GM12878 (cell line): ENCODE results near the gene EPHA2. TPM values are rescaled to one million over a fixed set of nuclear protein-coding genes. Genes with fewer than 3 reads are reported as not detected.

Source experiments
- ATAC-seq: fragments of 200-7000 bp; cut with Tn5 transposase; 3 replicates; pipeline ENCODE4 v1.9.1; 2020; ENCODE audit warnings: mild to moderate bottlenecking, moderate library complexity
- BruUV-seq: library from RNA; stranded (reverse); fragments of 400-500 nt; replicated peaks from 2 replicates; lab custom pipeline; 2021; lab: Mats Ljungman, UMichigan
- CTCF ChIA-PET: fragments of 300-600 bp; sonication (Branson Sonifier 250); formaldehyde crosslinking; extraction: SDS; loops from one replicate; lab custom pipeline; 2021; ENCODE audit warnings: inconsistent platforms; lab: Yijun Ruan, JAX
- POLR2A ChIA-PET: fragments of 350-600 bp; formaldehyde crosslinking; extraction: SDS; loops from one replicate; lab custom pipeline; 2021; ENCODE audit warnings: inconsistent platforms; lab: Charles Lee
- RAD21 ChIA-PET: fragments of 300-600 bp; sonication (Branson Sonifier 250); formaldehyde crosslinking; loops from one replicate; lab custom pipeline; 2023; ENCODE audit warnings: antibody characterized with exemption; ENCODE audit not compliant: unreplicated experiment; lab: Charles Lee
- SMC1A ChIA-PET: fragments of 300-600 bp; sonication (Branson Sonifier 250); formaldehyde crosslinking; loops from one replicate; lab custom pipeline; 2023; ENCODE audit not compliant: unreplicated experiment, uncharacterized antibody; lab: Charles Lee
- DNase-seq: peaks from one replicate; pipeline ENCODE4 v3.0.0-alpha.2; 2011; ENCODE audit warnings: low read depth, low spot score
- FAIRE-seq: peaks from 3 replicates; lab custom pipeline; 2011; peaks lifted over from hg19 to GRCh38; lab: Jason Lieb, UNC
- H2AFZ ChIP-seq: 2 replicates; pipeline ENCODE4 v1.6.0; 2011; ENCODE audit warnings: low read depth, low read length, control low read depth; ENCODE audit not compliant: control insufficient read depth
- H3K27ac ChIP-seq: 2 replicates; pipeline ENCODE4 v1.5.1; 2011; ENCODE audit warnings: control low read depth; ENCODE audit not compliant: control insufficient read depth, insufficient read depth
- H3K27me3 ChIP-seq, 2 experiments: replicated peaks in 1 of 2; 2 replicates each; pipeline versions ENCODE4 v1.6.0 to v1.6.1; 2011; ENCODE audit warnings: low read length in 1 of 2; ENCODE audit not compliant: control insufficient read depth in 2 of 2, insufficient read depth in 2 of 2
- H3K36me3 ChIP-seq, 2 experiments: 2 replicates each; pipeline ENCODE4 v1.5.1; 2011; ENCODE audit warnings: low read length in 1 of 2; ENCODE audit not compliant: control insufficient read depth in 2 of 2, insufficient read depth in 2 of 2
- H3K4me1 ChIP-seq: 2 replicates; pipeline ENCODE4 v1.6.1; 2011; ENCODE audit warnings: mild to moderate bottlenecking, low read length, moderate library complexity, mixed read lengths; ENCODE audit not compliant: control insufficient read depth, insufficient read depth
- H3K4me2 ChIP-seq: 2 replicates; pipeline ENCODE4 v1.6.0; 2011; ENCODE audit warnings: control low read depth; ENCODE audit not compliant: control insufficient read depth, insufficient read depth
- H3K4me3 ChIP-seq: fragments of 200-600 bp; sonication (generic); 2 replicates; pipeline ENCODE4 v1.5.1; 2016
- H3K79me2 ChIP-seq: 2 replicates; pipeline ENCODE4 v1.6.0; 2011; ENCODE audit warnings: low read length; ENCODE audit not compliant: control insufficient read depth, insufficient read depth
- H3K9ac ChIP-seq: 2 replicates; pipeline ENCODE4 v1.8.0; 2011; ENCODE audit warnings: low read length, control low read depth, mixed read lengths; ENCODE audit not compliant: control insufficient read depth, insufficient read depth
- H3K9me3 ChIP-seq: replicated peaks from 3 replicates; pipeline ENCODE4 v1.5.1; 2011; ENCODE audit warnings: mild to moderate bottlenecking, low read length; ENCODE audit not compliant: control insufficient read depth, insufficient read depth
- H4K20me1 ChIP-seq: 2 replicates; pipeline ENCODE4 v1.6.0; 2011; ENCODE audit not compliant: control insufficient read depth, insufficient read depth
- CHD2 ChIP-seq: IDR thresholded peaks from 2 replicates; pipeline ENCODE4 v1.6.1; 2011; ENCODE audit warnings: low read depth, low read length, improper control_type of control experiment, borderline replicate concordance
- JUND ChIP-seq: IDR thresholded peaks from 2 replicates; pipeline ENCODE4 v1.6.1; 2012; ENCODE audit warnings: low read depth, mild to moderate bottlenecking, low read length, improper control_type of control experiment, moderate library complexity
- NBN ChIP-seq: fragments of 450-650 bp; IDR thresholded peaks from 2 replicates; pipeline ENCODE4 v1.6.1; 2016
- RELA ChIP-seq: fragments of 450-650 bp; IDR thresholded peaks from 2 replicates; pipeline ENCODE4 v1.8.0; 2014; ENCODE audit warnings: borderline replicate concordance; ENCODE audit not compliant: partially characterized antibody
- RFX5 ChIP-seq: IDR thresholded peaks from 2 replicates; pipeline ENCODE4 v1.6.1; 2011; ENCODE audit warnings: low read depth, low read length, improper control_type of control experiment
- SREBF1 ChIP-seq: IDR thresholded peaks from 2 replicates; pipeline ENCODE4 v1.6.1; 2012; ENCODE audit warnings: mild to moderate bottlenecking, low read length
- SREBF2 ChIP-seq: IDR thresholded peaks from 2 replicates; pipeline ENCODE4 v1.6.1; 2012; ENCODE audit warnings: mild to moderate bottlenecking, low read length
- WRNIP1 ChIP-seq: IDR thresholded peaks from 2 replicates; pipeline ENCODE4 v1.6.1; 2011; ENCODE audit warnings: low read depth, low read length, improper control_type of control experiment, borderline replicate concordance
- YY1 ChIP-seq: IDR thresholded peaks from 2 replicates; pipeline ENCODE4 v1.6.1; 2011; ENCODE audit warnings: low read depth, mild to moderate bottlenecking, low read length
- WGBS: methylation state at CpG from one replicate; pipeline ENCODE4 v1.1.6; 2016; ENCODE audit warnings: low lambda C conversion rate; ENCODE audit not compliant: insufficient replicate concordance, insufficient coverage; ENCODE audit errors: missing lambda C conversion rate; 5-methylcytosine and 5-hydroxymethylcytosine counted together
- in situ Hi-C: fragments of 300-500 bp; cut with MboI; formaldehyde crosslinking; loops from 9 replicates; pipeline ENCODE4 v1.14.3; 2018; ENCODE audit warnings: mixed read lengths
- intact Hi-C: fragments of 100-400 bp; cut with micrococcal nuclease; formaldehyde crosslinking; loops from one replicate; pipeline ENCODE4 v1.14.2; 2022; ENCODE audit not compliant: unreplicated experiment
- polyA plus RNA-seq, 11 experiments: library from polyadenylated mRNA; depleted of rRNA in 4 of 11; unstranded in 6 of 11; stranded (reverse) in 5 of 11; fragments of >200 nt; fragmentation: Nextera tagmentation in 4 of 11; fragmentation: Illumina TruSeq in 1 of 11; extraction: Ambion mirVana in 4 of 11; extraction: Trizol in 1 of 11; gene quantifications; 1 replicate in 1 of 11; 2 replicates in 10 of 11; pipeline versions ENCODE4 v1.2.1 to v1.2.3, GENCODE V29; 2011 to 2016; ENCODE audit warnings: inconsistent platforms in 2 of 11, missing spikeins in 2 of 11, low read depth in 1 of 11
- total RNA-seq, 4 experiments: library from RNA; depleted of rRNA in 3 of 4; stranded (reverse); fragments of >200 nt in 3 of 4; fragmentation: Illumina TruSeq in 1 of 4; extraction: Trizol in 1 of 4; gene quantifications; 2 replicates each; pipeline versions ENCODE4 v1.2.1 to v1.2.3, GENCODE V29; 2013 to 2021
- TF ChIP-seq, protein P1 (sequence below): fragments of 450-650 bp; IDR thresholded peaks from 2 replicates; pipeline ENCODE4 v1.6.1; 2016; ENCODE audit warnings: mild to moderate bottlenecking
- TF ChIP-seq, protein P2 (sequence below): fragments of 450-650 bp; IDR thresholded peaks from 2 replicates; pipeline ENCODE4 v1.6.1; 2017; ENCODE audit warnings: mild to moderate bottlenecking, moderate library complexity
- TF ChIP-seq, protein P3 (sequence below): fragments of 450-650 bp; IDR thresholded peaks from 2 replicates; pipeline ENCODE4 v1.6.1; 2017; ENCODE audit warnings: antibody characterized with exemption, mild to moderate bottlenecking, moderate library complexity

The EPHA2 gene
- total and polyA plus RNA-seq, 10 of the 15 experiments (the other 5 are each of a cell fraction or from before 2014, with no cell fraction given), result 0.04 to 0.51 (median 0.23) TPM; not detected in 2

DNA sequence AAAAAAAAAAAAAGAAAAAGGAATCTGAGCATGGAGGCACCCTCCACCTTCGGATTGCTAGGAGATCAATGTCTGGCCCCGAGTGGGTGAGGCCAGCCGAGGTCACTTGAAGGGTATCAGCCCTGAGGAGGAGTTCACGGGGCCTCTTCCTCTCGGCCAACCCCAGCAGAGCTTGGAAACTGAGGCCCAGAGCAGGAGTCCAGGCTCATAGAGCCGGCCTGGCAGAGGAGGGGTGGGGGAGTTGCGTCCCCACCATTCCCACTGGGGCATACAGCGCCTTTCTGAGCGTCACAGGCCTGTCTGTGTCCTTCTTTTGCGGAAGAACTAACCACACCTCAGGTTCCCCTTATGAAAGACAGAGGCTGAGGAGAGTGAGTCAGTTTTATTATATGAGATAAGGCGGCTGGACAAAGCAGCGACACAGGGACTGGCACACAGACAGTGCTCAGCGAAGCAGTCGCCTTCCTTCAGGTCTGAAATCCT lies 17.1 kb upstream of the EPHA2 start:
- no peak overlapping the region for H2AFZ ChIP-seq
- RAD21 ChIA-PET, result no interaction called here
- BruUV-seq, result no TSS peak
- intact Hi-C loops, result no loop called here
- H3K4me3 ChIP-seq, result no peak overlapping the region
- no peaks in the 10 kb centered on the region for H3K9me3 ChIP-seq
- H3K27me3 ChIP-seq, result no peaks in the 10 kb centered on the region; a peak in 1 of 4 replicates
- TF ChIP-seq, protein P1, sequence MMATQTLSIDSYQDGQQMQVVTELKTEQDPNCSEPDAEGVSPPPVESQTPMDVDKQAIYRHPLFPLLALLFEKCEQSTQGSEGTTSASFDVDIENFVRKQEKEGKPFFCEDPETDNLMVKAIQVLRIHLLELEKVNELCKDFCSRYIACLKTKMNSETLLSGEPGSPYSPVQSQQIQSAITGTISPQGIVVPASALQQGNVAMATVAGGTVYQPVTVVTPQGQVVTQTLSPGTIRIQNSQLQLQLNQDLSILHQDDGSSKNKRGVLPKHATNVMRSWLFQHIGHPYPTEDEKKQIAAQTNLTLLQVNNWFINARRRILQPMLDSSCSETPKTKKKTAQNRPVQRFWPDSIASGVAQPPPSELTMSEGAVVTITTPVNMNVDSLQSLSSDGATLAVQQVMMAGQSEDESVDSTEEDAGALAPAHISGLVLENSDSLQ, result no peak
- TF ChIP-seq, protein P2, sequence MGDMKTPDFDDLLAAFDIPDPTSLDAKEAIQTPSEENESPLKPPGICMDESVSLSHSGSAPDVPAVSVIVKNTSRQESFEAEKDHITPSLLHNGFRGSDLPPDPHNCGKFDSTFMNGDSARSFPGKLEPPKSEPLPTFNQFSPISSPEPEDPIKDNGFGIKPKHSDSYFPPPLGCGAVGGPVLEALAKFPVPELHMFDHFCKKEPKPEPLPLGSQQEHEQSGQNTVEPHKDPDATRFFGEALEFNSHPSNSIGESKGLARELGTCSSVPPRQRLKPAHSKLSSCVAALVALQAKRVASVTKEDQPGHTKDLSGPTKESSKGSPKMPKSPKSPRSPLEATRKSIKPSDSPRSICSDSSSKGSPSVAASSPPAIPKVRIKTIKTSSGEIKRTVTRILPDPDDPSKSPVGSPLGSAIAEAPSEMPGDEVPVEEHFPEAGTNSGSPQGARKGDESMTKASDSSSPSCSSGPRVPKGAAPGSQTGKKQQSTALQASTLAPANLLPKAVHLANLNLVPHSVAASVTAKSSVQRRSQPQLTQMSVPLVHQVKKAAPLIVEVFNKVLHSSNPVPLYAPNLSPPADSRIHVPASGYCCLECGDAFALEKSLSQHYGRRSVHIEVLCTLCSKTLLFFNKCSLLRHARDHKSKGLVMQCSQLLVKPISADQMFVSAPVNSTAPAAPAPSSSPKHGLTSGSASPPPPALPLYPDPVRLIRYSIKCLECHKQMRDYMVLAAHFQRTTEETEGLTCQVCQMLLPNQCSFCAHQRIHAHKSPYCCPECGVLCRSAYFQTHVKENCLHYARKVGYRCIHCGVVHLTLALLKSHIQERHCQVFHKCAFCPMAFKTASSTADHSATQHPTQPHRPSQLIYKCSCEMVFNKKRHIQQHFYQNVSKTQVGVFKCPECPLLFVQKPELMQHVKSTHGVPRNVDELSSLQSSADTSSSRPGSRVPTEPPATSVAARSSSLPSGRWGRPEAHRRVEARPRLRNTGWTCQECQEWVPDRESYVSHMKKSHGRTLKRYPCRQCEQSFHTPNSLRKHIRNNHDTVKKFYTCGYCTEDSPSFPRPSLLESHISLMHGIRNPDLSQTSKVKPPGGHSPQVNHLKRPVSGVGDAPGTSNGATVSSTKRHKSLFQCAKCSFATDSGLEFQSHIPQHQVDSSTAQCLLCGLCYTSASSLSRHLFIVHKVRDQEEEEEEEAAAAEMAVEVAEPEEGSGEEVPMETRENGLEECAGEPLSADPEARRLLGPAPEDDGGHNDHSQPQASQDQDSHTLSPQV, result no peak
- TF ChIP-seq YY1 (no peak), RFX5 (no peak), SREBF1 (no peak), JUND (no peak), NBN (no peak), RELA (no peak), CHD2 (no peak), SREBF2 (no peak), WRNIP1 (no peak)
- TF ChIP-seq, protein P3, sequence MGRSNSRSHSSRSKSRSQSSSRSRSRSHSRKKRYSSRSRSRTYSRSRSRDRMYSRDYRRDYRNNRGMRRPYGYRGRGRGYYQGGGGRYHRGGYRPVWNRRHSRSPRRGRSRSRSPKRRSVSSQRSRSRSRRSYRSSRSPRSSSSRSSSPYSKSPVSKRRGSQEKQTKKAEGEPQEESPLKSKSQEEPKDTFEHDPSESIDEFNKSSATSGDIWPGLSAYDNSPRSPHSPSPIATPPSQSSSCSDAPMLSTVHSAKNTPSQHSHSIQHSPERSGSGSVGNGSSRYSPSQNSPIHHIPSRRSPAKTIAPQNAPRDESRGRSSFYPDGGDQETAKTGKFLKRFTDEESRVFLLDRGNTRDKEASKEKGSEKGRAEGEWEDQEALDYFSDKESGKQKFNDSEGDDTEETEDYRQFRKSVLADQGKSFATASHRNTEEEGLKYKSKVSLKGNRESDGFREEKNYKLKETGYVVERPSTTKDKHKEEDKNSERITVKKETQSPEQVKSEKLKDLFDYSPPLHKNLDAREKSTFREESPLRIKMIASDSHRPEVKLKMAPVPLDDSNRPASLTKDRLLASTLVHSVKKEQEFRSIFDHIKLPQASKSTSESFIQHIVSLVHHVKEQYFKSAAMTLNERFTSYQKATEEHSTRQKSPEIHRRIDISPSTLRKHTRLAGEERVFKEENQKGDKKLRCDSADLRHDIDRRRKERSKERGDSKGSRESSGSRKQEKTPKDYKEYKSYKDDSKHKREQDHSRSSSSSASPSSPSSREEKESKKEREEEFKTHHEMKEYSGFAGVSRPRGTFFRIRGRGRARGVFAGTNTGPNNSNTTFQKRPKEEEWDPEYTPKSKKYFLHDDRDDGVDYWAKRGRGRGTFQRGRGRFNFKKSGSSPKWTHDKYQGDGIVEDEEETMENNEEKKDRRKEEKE, result no peak
- H3K9ac ChIP-seq, result no peak overlapping the region
- H3K79me2 ChIP-seq, result no peaks in the 10 kb centered on the region
- in situ Hi-C loops, result no loop called here
- H3K36me3 ChIP-seq, result no peaks in the 10 kb centered on the region
- ATAC-seq (no peak), DNase-seq (no peak), FAIRE-seq (no peak)
- H4K20me1 ChIP-seq, result no peaks in the 10 kb centered on the region
- H3K4me1 ChIP-seq, result no peaks in the 10 kb centered on the region
- H3K27ac ChIP-seq, result no peak overlapping the region
- 24% methylated on average over 14 of the region's 14 CpGs for WGBS
- SMC1A ChIA-PET, result no interaction called here
- POLR2A ChIA-PET, result no interaction called here
- H3K4me2 ChIP-seq, result no peak overlapping the region
- CTCF ChIA-PET, result no interaction called here
